LoVo (cell line): ENCODE results near the gene NRN1L.
"Not testable (repeated sequence)": the region's sequence is repeated elsewhere in the genome, so short reads cannot be mapped to it uniquely, and the experiment has no call there.

Experiments used
- DNase-seq: peaks from one replicate; pipeline ENCODE4 v3.0.0-alpha.2; 2016; ENCODE audit warnings: low spot score

NRN1L gene

DNA sequence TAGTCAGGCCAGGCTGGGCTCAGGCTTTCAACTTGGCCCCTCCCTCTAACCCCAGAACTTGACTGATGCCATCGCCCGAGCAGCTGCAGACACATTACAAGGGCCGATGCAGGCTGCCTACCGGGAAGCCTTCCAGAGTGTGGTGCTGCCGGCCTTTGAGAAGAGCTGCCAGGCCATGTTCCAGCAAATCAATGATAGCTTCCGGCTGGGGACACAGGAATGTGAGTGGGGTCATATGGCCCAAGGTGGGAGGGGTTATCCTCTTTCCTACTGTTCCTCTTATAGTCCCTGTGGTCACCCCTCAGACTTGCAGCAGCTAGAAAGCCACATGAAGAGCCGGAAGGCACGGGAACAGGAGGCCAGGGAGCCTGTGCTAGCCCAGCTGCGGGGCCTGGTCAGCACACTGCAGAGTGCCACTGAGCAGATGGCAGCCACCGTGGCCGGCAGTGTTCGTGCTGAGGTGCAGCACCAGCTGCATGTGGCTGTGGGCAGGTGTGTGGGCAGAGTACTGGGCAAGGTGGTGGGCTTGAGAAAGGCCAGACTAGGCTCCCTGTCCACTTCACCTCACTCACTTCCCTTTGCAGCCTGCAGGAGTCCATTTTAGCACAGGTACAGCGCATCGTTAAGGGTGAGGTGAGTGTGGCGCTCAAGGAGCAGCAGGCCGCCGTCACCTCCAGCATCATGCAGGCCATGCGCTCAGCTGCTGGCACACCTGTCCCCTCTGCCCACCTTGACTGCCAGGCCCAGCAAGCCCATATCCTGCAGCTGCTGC lies 2.1 kb upstream of the NRN1L start:
- DNase-seq: no peak

DNA sequence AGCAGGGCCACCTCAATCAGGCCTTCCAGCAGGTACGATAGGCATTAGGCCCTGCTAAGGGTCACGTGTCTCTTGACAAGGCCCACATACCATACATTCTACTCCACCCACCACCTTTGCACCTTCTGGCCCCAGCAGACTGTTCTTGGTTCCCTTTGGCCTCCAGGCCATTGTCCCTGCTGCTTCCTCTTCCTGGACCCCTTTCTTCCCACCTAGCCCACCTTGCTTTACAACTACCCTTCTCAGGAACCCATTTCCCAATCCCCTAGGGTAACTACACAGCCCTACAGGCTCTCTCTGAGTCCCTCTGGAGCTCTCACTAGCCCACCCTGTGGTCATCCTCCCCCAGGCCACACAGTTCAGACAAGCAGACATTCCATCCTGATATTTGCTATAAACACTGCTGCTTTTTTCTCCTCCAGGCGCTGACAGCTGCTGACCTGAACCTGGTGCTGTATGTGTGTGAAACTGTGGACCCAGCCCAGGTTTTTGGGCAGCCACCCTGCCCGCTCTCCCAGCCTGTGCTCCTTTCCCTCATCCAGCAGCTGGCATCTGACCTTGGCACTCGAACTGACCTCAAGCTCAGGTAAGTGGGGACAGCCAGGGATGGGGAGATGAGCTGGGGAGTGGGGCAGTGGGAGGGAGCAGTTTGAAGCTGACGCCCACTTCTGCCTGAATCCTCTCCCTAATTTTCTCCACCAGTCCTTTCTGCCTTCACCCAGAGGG lies 1.4 kb upstream of the NRN1L start:
- DNase-seq: no peak

- DNase-seq: peak; percentile 41
Measured at GRCh38 chr16:67883872-67884261, 818 bp upstream of the NRN1L start.

DNA sequence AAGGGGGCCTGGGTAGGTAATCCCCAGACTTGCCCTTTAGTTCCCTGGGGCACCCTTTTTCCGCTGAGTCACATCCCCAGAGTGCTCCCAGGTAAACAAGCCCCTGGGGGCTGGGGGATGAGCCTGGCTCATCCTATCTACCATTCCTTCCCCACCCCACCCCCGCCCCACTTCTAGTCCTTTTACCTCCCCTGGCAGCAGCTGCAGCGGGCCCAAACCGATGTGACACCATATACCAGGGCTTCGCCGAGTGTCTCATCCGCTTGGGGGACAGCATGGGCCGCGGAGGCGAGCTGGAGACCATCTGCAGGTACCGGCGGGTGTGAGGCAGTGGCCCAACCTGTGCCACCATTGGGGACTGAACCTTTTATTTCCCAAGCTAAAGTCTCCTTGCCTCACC lies 860 bp downstream of the NRN1L start:
- no peak for DNase-seq

GRCh38 chr16:67885976-67886375 lies 1.3 kb downstream of the NRN1L start:
- DNase-seq: no peak

DNA sequence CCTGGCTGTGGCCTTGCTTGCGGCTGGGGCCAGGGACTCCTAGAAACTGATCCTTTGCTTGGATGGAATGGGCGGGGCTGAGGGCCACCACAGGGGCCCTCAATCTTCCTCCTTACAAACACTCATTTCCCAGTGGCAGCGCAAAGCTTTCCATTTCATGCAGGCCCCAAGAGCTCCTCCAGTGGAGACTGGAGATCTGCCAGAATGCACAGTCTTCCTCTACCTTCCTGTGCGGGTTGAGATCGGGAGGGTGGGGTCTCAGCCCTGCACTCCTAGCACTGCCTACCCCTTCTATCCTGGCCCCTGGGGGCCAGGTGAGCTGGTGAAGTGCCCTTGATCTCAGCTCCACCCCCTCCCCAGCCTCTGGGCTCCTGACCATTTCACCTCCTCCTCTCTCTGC lies 1.7 kb downstream of the NRN1L start:
- no peak for DNase-seq

- no peak for DNase-seq
Measured at GRCh38 chr16:67888331-67888730, 3.6 kb downstream of the NRN1L start.

GRCh38 chr16:67892375-67892774 lies 7.7 kb downstream of the NRN1L start:
- DNase-seq: no peak

- DNase-seq: peak; percentile 96
Measured at GRCh38 chr16:67892899-67893742, 8.4 kb downstream of the NRN1L start, which contains the start of gene PSKH1. TSS of gene PSKH1 (plus strand) at chr16:67893254. CDS start at chr16:67908750, 15,496 bp downstream.

GRCh38 chr16:67893743-67894399 lies 9.2 kb downstream of the NRN1L start:
- DNase-seq: no peak

- DNase-seq: no peak
Measured at GRCh38 chr16:67897231-67897630, 12.5 kb downstream of the NRN1L start.

DNA sequence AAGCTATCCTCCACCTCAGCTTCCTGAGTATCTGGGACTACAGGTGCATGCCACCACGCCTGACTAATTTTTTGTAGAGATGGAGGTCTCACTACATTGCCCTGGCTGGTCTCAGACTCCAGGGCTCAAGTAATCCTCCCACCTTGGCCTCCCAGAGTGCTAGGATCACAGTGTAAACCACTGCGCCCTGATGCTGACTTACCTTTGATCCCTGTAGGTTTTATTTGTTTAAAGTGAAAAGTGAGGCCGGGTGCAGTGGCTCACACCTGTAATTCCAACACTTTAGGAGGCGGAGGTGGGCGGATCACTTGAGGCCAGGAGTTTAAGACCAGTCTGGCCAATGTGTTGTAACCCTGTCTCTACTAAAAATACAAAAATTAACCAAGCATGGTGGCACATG lies 17.0 kb downstream of the NRN1L start:
- no peak for DNase-seq

GRCh38 chr16:67902831-67903230 lies 18.1 kb downstream of the NRN1L start:
- no peak for DNase-seq

GRCh38 chr16:67907397-67908180 lies 22.9 kb downstream of the NRN1L start:
- no peak for DNase-seq

- DNase-seq: no peak
Measured at GRCh38 chr16:67909056-67909742, 24.5 kb downstream of the NRN1L start.

- no peak for DNase-seq
Measured at GRCh38 chr16:67910158-67910557, 25.5 kb downstream of the NRN1L start.

DNA sequence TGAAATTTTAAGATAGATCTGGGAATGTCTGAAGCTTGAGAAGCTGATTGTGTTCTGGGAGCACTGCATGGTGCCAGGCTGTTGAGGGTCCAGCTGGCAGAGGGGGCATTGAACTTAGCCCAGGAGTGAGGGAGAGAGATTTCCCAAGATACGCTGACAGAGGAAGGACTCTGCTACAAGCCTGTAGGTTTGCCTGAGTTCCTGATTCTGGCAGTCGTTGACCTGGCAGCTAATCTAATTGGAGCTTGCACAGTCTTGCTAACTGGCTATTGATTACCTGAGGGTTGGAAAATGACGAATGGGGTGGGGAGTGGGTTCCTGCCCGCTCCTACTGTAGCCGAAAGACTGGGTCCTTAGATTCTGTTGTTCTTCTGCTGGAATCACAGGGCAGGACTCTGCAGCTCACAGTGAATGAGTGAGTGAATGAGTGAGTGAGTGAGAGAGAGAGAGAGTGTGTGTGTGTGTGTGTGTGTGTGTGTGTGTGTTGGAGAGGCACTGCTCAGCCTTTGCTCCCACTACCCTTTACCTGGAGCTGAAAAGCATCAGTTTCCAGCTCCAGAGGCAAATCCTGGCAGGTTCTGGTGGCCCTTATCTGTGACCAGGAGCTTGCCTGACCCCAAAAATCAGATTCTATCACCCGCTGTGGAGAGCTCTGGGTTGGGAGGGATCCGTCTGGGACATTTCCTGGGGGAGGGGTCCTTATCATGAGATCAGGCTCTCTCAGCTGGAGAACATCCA lies 30.2 kb downstream of the NRN1L start:
- DNase-seq: no peak

DNA sequence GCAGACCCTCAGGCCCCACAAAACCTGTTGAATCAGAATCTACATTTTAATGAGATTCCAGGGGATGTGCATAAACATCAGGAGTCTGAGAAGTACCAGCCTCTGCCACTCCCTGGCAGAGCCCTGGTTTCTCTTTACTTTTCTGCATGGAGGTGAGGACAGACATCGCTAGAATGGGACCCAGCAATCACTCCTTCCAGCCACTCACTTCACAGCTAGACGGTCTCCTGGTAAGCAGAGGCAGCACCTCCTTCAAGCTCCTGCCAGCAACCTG lies 30.7 kb downstream of the NRN1L start:
- not testable (repeated sequence) for DNase-seq

DNA sequence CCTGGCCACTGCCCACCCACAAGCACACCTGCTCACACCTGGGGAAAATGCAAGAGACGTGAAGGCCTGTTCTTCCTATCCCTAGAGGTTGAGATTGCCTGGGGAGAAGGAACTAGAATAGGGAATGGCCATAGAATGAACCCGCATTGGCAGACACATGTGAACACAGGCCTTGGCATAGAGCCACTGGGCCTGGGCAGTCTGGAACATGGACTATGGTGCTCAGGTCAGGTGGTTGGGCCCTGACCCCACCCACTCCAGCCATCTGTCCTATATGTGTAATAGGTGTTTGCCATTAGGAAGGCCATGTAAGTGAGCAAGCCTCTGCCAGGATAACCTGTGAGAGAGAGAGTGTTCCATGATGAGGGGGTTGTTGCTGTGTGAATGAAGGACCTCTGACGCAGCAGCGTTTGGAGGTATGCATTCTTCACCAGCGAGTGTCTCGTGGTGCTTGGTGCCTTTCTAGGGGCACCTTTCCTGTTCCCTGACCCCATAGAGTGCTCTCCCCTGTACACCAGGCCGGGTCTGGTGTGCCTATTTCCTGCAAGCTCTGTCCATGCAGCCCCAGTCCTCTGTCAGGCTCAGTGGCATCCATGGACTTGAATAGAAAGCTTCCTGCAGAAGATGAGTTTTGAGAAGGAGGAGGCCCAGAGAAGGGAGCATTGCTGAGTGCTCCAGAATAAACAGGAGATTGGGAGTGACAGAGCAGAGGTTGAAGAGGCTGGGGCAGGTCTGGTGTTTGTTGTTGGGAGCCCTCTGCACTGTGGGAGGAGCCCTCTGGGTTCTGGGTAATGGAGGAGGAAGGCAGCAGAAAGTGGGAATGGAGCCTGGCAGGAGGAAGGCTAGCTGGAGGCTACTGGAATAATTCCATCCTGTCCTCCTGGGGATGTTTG lies 31.4 kb downstream of the NRN1L start:
- no peak for DNase-seq
